Fibroblast of lung (primary cell): Measurements from ENCODE around the gene FRG2.
"Not testable (repeated sequence)": the region's sequence is repeated elsewhere in the genome, so short reads cannot be mapped to it uniquely, and the experiment has no call there.

ENCODE experiments used
- CTCF ChIP-seq, 2 donors: IDR thresholded peaks in 1 of 2; conservative IDR thresholded peaks in 1 of 2; 1 replicate in 1 of 2; 2 replicates in 1 of 2; pipeline ENCODE4 v1.5.1; 2011 to 2012; ENCODE audit warnings: low read length in 2 of 2, control low read depth in 1 of 2, inconsistent platforms in 1 of 2, low read depth in 1 of 2, mild to moderate bottlenecking in 1 of 2
- EZH2 ChIP-seq: IDR thresholded peaks from 2 replicates; pipeline ENCODE4 v1.5.1; 2012; ENCODE audit warnings: low read length, control low read depth, mild to moderate bottlenecking; ENCODE audit errors: missing control alignments

- not testable (repeated sequence) for TF ChIP-seq CTCF (conservative IDR thresholded peaks at IDR 0.05 in 1 of 2, IDR thresholded peaks at IDR 0.05 in 1 of 2; ENCODE audit: low read depth in 1 of 2, low read length in 2 of 2); EZH2
Observed at GRCh38 chr4:189985651-189986243, 41.3 kb downstream of the FRG2 start.
